Panc1 (cell line): ENCODE measurements around the gene ZP2.

Source experiments
- POLR2AphosphoS5 ChIP-seq: IDR thresholded peaks from 2 replicates; pipeline ENCODE4 v1.6.1; 2012; ENCODE audit warnings: mild to moderate bottlenecking, low read depth, low read length, moderate library complexity
- TCF7L2 ChIP-seq: IDR thresholded peaks from 2 replicates; pipeline ENCODE4 v1.6.1; 2011; ENCODE audit warnings: mild to moderate bottlenecking, low read depth, low read length, inconsistent platforms
- TF ChIP-seq, protein P1 (sequence below): fragments of 450-650 bp; IDR thresholded peaks from 2 replicates; pipeline ENCODE4 v1.5.1; 2017; ENCODE audit warnings: mild to moderate bottlenecking
- TF ChIP-seq, protein P2 (sequence below), 2 experiments: IDR thresholded peaks; 2 replicates each; pipeline ENCODE4 v1.6.1; 2011 to 2012; ENCODE audit warnings: low read depth in 2 of 2, control low read depth in 1 of 2, low read length in 1 of 2, mild to moderate bottlenecking in 1 of 2, moderate library complexity in 1 of 2; ENCODE audit not compliant: insufficient read depth in 1 of 2

DNA sequence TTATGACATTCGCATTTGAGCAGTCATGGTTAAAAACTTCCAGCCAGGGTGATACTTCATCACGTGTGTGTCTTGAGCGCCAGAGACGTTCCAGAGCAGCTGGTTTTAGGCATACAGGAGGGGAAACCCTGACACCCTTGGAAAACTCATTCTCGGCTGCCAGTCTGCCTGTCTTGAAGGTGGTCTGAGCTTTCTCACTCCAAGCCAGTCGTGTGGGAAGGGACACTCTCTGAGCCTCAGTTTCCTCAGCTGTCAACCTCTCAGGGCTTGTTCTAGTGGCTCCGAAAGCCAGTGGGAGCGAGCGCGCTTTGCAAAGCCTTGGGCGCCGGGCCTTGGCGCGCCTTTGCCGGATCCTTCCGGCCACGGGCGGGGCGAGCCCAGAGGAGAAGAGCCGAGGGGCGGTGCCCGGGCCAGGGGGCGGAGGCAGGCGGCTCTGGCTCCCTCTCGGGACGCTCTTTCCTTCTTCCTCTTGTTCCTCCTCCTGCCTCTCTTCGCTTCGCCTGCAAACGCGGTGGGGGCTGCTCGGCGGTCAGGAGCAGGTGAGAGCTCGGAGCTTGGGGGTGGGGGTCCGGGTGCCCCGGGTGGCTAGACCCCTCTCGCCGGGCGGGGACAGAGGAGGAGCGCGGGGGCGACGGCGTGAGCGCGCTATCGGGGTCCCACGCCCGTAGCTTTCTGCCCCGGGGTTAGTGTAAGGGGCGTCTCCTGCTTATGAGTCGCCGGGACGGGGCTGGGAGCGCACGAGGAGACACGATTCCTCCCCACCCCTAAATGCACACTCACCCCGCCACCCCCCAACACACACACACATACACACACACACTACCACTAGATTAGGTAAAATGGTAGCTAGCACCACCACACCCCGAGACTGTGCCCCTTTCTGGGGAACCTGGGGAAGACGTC is 52.9 kb downstream of the ZP2 start, which contains the start of gene LDAF1:
- TF ChIP-seq, protein P1, sequence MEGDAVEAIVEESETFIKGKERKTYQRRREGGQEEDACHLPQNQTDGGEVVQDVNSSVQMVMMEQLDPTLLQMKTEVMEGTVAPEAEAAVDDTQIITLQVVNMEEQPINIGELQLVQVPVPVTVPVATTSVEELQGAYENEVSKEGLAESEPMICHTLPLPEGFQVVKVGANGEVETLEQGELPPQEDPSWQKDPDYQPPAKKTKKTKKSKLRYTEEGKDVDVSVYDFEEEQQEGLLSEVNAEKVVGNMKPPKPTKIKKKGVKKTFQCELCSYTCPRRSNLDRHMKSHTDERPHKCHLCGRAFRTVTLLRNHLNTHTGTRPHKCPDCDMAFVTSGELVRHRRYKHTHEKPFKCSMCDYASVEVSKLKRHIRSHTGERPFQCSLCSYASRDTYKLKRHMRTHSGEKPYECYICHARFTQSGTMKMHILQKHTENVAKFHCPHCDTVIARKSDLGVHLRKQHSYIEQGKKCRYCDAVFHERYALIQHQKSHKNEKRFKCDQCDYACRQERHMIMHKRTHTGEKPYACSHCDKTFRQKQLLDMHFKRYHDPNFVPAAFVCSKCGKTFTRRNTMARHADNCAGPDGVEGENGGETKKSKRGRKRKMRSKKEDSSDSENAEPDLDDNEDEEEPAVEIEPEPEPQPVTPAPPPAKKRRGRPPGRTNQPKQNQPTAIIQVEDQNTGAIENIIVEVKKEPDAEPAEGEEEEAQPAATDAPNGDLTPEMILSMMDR: no peak
- TF ChIP-seq, protein P2, sequence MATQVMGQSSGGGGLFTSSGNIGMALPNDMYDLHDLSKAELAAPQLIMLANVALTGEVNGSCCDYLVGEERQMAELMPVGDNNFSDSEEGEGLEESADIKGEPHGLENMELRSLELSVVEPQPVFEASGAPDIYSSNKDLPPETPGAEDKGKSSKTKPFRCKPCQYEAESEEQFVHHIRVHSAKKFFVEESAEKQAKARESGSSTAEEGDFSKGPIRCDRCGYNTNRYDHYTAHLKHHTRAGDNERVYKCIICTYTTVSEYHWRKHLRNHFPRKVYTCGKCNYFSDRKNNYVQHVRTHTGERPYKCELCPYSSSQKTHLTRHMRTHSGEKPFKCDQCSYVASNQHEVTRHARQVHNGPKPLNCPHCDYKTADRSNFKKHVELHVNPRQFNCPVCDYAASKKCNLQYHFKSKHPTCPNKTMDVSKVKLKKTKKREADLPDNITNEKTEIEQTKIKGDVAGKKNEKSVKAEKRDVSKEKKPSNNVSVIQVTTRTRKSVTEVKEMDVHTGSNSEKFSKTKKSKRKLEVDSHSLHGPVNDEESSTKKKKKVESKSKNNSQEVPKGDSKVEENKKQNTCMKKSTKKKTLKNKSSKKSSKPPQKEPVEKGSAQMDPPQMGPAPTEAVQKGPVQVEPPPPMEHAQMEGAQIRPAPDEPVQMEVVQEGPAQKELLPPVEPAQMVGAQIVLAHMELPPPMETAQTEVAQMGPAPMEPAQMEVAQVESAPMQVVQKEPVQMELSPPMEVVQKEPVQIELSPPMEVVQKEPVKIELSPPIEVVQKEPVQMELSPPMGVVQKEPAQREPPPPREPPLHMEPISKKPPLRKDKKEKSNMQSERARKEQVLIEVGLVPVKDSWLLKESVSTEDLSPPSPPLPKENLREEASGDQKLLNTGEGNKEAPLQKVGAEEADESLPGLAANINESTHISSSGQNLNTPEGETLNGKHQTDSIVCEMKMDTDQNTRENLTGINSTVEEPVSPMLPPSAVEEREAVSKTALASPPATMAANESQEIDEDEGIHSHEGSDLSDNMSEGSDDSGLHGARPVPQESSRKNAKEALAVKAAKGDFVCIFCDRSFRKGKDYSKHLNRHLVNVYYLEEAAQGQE (IDR thresholded peaks at IDR 0.05; ENCODE audit: insufficient read depth in 1 of 2, low read depth in 2 of 2, low read length in 1 of 2): no peak
- TF ChIP-seq TCF7L2 (no peak), POLR2AphosphoS5 (no peak)
